WERI-Rb-1 (cell line): ENCODE results near the gene P4HTM.

Source experiments
- DNase-seq: peaks from one replicate; pipeline ENCODE4 v3.0.0-alpha.2; 2020
- H3K27ac ChIP-seq: fragments of 250-450 bp; sonication (Bioruptor Pico); 2 replicates; pipeline ENCODE4 v1.5.1; 2020; ENCODE audit warnings: mild to moderate bottlenecking, moderate library complexity
- H3K27me3 ChIP-seq: fragments of 250-450 bp; sonication (Bioruptor Pico); 2 replicates; pipeline ENCODE4 v1.5.1; 2021; ENCODE audit warnings: mild to moderate bottlenecking, low read depth, moderate library complexity; ENCODE audit not compliant: insufficient read depth, severe bottlenecking
- H3K36me3 ChIP-seq: fragments of 250-450 bp; sonication (Bioruptor Pico); 2 replicates; pipeline ENCODE4 v1.5.1; 2020; ENCODE audit warnings: mild to moderate bottlenecking, moderate library complexity
- H3K4me3 ChIP-seq: 2 replicates; pipeline ENCODE4 v1.5.1; 2011; ENCODE audit warnings: low read depth, mild to moderate bottlenecking, control low read depth, low read length
- H3K9me3 ChIP-seq: fragments of 250-450 bp; sonication (Bioruptor Pico); 2 replicates; pipeline ENCODE4 v1.5.1; 2021; ENCODE audit warnings: mild to moderate bottlenecking, moderate library complexity; ENCODE audit not compliant: severe bottlenecking
- CTCF ChIP-seq: IDR thresholded peaks from 2 replicates; pipeline ENCODE4 v1.5.1; 2011; ENCODE audit warnings: low read depth, mild to moderate bottlenecking, control low read depth, inconsistent platforms, low read length

P4HTM gene

GRCh38 chr3:49053543-49053942 lies 63.5 kb downstream of the P4HTM start:
- Histone ChIP-seq H3K9me3 (no peaks in the 10 kb centered on the region), H3K4me3 (no peak overlapping the region), H3K27ac (no peak overlapping the region), H3K36me3 (peaks cover 85% of the 10 kb centered on the region), H3K27me3 (no peaks in the 10 kb centered on the region)
- TF ChIP-seq CTCF = no peak
- DNase-seq = no peak

- H3K9me3 ChIP-seq = no peaks in the 10 kb centered on the region
- no peaks in the 10 kb centered on the region for H3K27me3 ChIP-seq
- no peak for DNase-seq
- no peak for TF ChIP-seq CTCF
- H3K36me3 ChIP-seq = peaks cover 82% of the 10 kb centered on the region
- no peak overlapping the region for H3K4me3 ChIP-seq
- no peak overlapping the region for H3K27ac ChIP-seq
Observed at GRCh38 chr3:49054344-49054862, 64.4 kb downstream of the P4HTM start.
